H1 (cell line): ENCODE measurements around the gene LSM11. TPM values are rescaled to one million over a fixed set of nuclear protein-coding genes. Genes with fewer than 3 reads are reported as not detected.

Source experiments
- CTCF ChIA-PET: fragments of 300-600 bp; sonication (Branson Sonifier 250); formaldehyde crosslinking; loops from one replicate; lab custom pipeline; 2021; ENCODE audit not compliant: partially characterized antibody; lab: Charles Lee
- POLR2A ChIA-PET: fragments of 300-600 bp; sonication (Branson Sonifier 250); formaldehyde crosslinking; loops from one replicate; lab custom pipeline; 2021; ENCODE audit warnings: inconsistent platforms; ENCODE audit not compliant: partially characterized antibody; lab: Charles Lee
- DNase-seq, 2 experiments: peaks; one replicate each; pipeline versions ENCODE4 v3.0.0 to v3.0.0-alpha.2; 2010 to 2022; ENCODE audit warnings: low spot score in 2 of 2, low read depth in 1 of 2, mixed read lengths in 1 of 2
- FAIRE-seq: peaks from 2 replicates; lab custom pipeline; 2011; peaks lifted over from hg19 to GRCh38; lab: Jason Lieb, UNC
- H2AFZ ChIP-seq: 2 replicates; pipeline ENCODE4 v1.8.1; 2012; ENCODE audit warnings: low read length, inconsistent platforms
- H2AK5ac ChIP-seq: 2 replicates; pipeline ENCODE4 v1.6.1; 2013; ENCODE audit warnings: low read depth, low read length
- H2BK120ac ChIP-seq: replicated peaks from 2 replicates; pipeline ENCODE3; 2013; ENCODE audit warnings: low read depth, low read length, inconsistent platforms
- H2BK12ac ChIP-seq: 2 replicates; pipeline ENCODE4 v1.6.1; 2013; ENCODE audit warnings: low read depth, low read length
- H2BK15ac ChIP-seq: 2 replicates; pipeline ENCODE4 v1.6.1; 2013; ENCODE audit warnings: low read length
- H2BK20ac ChIP-seq: 2 replicates; pipeline ENCODE4 v1.6.1; 2013; ENCODE audit warnings: low read length
- H2BK5ac ChIP-seq: 2 replicates; pipeline ENCODE4 v1.6.1; 2013; ENCODE audit warnings: low read depth, low read length
- H3K14ac ChIP-seq: 2 replicates; pipeline ENCODE4 v1.6.1; 2013; ENCODE audit warnings: inconsistent platforms; ENCODE audit not compliant: insufficient read length
- H3K18ac ChIP-seq: 2 replicates; pipeline ENCODE4 v1.6.1; 2013; ENCODE audit warnings: low read length; ENCODE audit errors: extremely low read depth
- H3K23ac ChIP-seq: 2 replicates; pipeline ENCODE4 v1.6.1; 2013; ENCODE audit warnings: inconsistent platforms; ENCODE audit not compliant: insufficient read length
- H3K23me2 ChIP-seq: 2 replicates; pipeline ENCODE4 v1.6.1; 2013; ENCODE audit warnings: low read depth, low read length
- H3K27ac ChIP-seq: 2 replicates; pipeline ENCODE4 v1.6.1; 2011; ENCODE audit warnings: low read depth, low read length, inconsistent platforms
- H3K27me3 ChIP-seq, 4 experiments: replicated peaks in 1 of 4; 1 replicate in 1 of 4; 2 replicates in 3 of 4; pipeline versions ENCODE4 v1.6.1 to v1.8.1; 2011 to 2013; ENCODE audit warnings: low read length in 3 of 4, mild to moderate bottlenecking in 3 of 4, inconsistent platforms in 2 of 4, mixed read lengths in 2 of 4, moderate library complexity in 1 of 4; ENCODE audit not compliant: control insufficient read depth in 3 of 4, insufficient read depth in 3 of 4; ENCODE audit errors: extremely low read depth in 1 of 4
- H3K36me3 ChIP-seq, 4 experiments: 2 replicates each; pipeline versions ENCODE4 v1.6.1 to v1.8.1; 2011 to 2013; ENCODE audit warnings: mild to moderate bottlenecking in 4 of 4, low read length in 3 of 4, moderate library complexity in 2 of 4, control low read depth in 1 of 4, inconsistent platforms in 1 of 4; ENCODE audit not compliant: insufficient read depth in 4 of 4, control insufficient read depth in 2 of 4
- H3K4ac ChIP-seq: replicated peaks from 2 replicates; pipeline ENCODE3; 2013; ENCODE audit warnings: low read length, low read depth, mixed read lengths, inconsistent platforms; ENCODE audit not compliant: insufficient read length
- H3K4me1 ChIP-seq, 4 experiments: replicated peaks in 1 of 4; 1 replicate in 1 of 4; 2 replicates in 3 of 4; pipeline versions ENCODE4 v1.6.1 to v1.8.1; 2011 to 2013; ENCODE audit warnings: low read length in 3 of 4, inconsistent platforms in 2 of 4, mixed read lengths in 1 of 4; ENCODE audit not compliant: insufficient read depth in 4 of 4, control insufficient read depth in 3 of 4
- H3K4me2 ChIP-seq, 2 experiments: 2 replicates each; pipeline versions ENCODE4 v1.6.1 to v1.8.1; 2011 to 2013; ENCODE audit warnings: low read depth in 2 of 2, low read length in 2 of 2, control low read depth in 1 of 2, inconsistent platforms in 1 of 2, mild to moderate bottlenecking in 1 of 2; ENCODE audit not compliant: insufficient read depth in 1 of 2
- H3K4me3 ChIP-seq, 4 experiments: fragments of 200-600, 300-600 bp in 1 of 4; sonication (generic), shearing (Covaris generic), sonication (Bioruptor Twin) in 1 of 4; 2 replicates each; pipeline versions ENCODE4 v1.5.1 to v1.8.1; 2011 to 2016; ENCODE audit warnings: low read length in 4 of 4, low read depth in 3 of 4, control low read depth in 2 of 4, inconsistent platforms in 2 of 4, mild to moderate bottlenecking in 2 of 4, mixed read lengths in 1 of 4, moderate library complexity in 1 of 4; ENCODE audit not compliant: insufficient read depth in 2 of 4; ENCODE audit errors: extremely low read depth in 1 of 4
- H3K56ac ChIP-seq: replicated peaks from 2 replicates; pipeline ENCODE3; 2013; ENCODE audit warnings: low read depth, mild to moderate bottlenecking, mixed read lengths, low read length, inconsistent platforms; ENCODE audit not compliant: insufficient read length
- H3K79me1 ChIP-seq: 2 replicates; pipeline ENCODE4 v1.6.1; 2013; ENCODE audit warnings: low read depth, low read length, control low read depth
- H3K79me2 ChIP-seq, 2 experiments: 2 replicates each; pipeline versions ENCODE4 v1.6.1 to v1.8.1; 2012 to 2013; ENCODE audit warnings: low read length in 2 of 2, mild to moderate bottlenecking in 2 of 2, inconsistent platforms in 1 of 2; ENCODE audit not compliant: insufficient read depth in 2 of 2, control insufficient read depth in 1 of 2
- H3K9ac ChIP-seq, 4 experiments: replicated peaks in 1 of 4; 1 replicate in 1 of 4; 2 replicates in 3 of 4; pipeline versions ENCODE4 v1.6.1 to v1.8.1; 2011 to 2013; ENCODE audit warnings: low read depth in 3 of 4, low read length in 3 of 4, control low read depth in 2 of 4, mild to moderate bottlenecking in 2 of 4, moderate library complexity in 2 of 4, inconsistent platforms in 1 of 4; ENCODE audit errors: extremely low read depth in 1 of 4
- H3K9me3 ChIP-seq, 2 experiments: 2 replicates each; pipeline versions ENCODE4 v1.6.1 to v1.8.1; 2012 to 2013; ENCODE audit warnings: mild to moderate bottlenecking in 2 of 2, moderate library complexity in 2 of 2, control low read depth in 1 of 2, inconsistent platforms in 1 of 2, low read depth in 1 of 2, low read length in 1 of 2, mixed read lengths in 1 of 2; ENCODE audit not compliant: insufficient read depth in 2 of 2
- H4K20me1 ChIP-seq, 2 experiments: replicated peaks in 1 of 2; 2 replicates each; pipeline versions ENCODE3 to v1.8.1; 2011 to 2013; ENCODE audit warnings: inconsistent platforms in 2 of 2, low read length in 2 of 2, mild to moderate bottlenecking in 1 of 2; ENCODE audit not compliant: insufficient read depth in 2 of 2, control insufficient read depth in 1 of 2
- H4K5ac ChIP-seq: 2 replicates; pipeline ENCODE4 v1.6.1; 2013; ENCODE audit warnings: low read length, low read depth, mixed read lengths, inconsistent platforms; ENCODE audit not compliant: insufficient read length
- H4K8ac ChIP-seq: 2 replicates; pipeline ENCODE4 v1.8.0; 2013; ENCODE audit warnings: mild to moderate bottlenecking, moderate library complexity, low read length, inconsistent platforms; ENCODE audit not compliant: insufficient read depth; ENCODE audit errors: extremely low read depth
- H4K91ac ChIP-seq: replicated peaks from 2 replicates; pipeline ENCODE3; 2013; ENCODE audit warnings: low read length, mixed read lengths, inconsistent platforms; ENCODE audit not compliant: insufficient read length
- BRCA1 ChIP-seq: IDR thresholded peaks from 2 replicates; pipeline ENCODE4 v1.6.1; 2012; ENCODE audit warnings: low read depth, low read length, improper control_type of control experiment
- CBX8 ChIP-seq: fragments of 300-800, 300-1000 bp; sonication (generic); IDR thresholded peaks from 2 replicates; pipeline ENCODE4 v1.7.1; 2016; ENCODE audit warnings: low read depth, low read length, borderline replicate concordance
- CEBPB ChIP-seq: IDR thresholded peaks from 2 replicates; pipeline ENCODE4 v1.6.1; 2012; ENCODE audit warnings: low read depth, low read length
- CREB1 ChIP-seq: IDR thresholded peaks from 2 replicates; pipeline ENCODE4 v1.6.1; 2012; ENCODE audit warnings: inconsistent platforms
- FOSL1 ChIP-seq: IDR thresholded peaks from 2 replicates; pipeline ENCODE4 v1.6.1; 2011; ENCODE audit warnings: mild to moderate bottlenecking, low read depth, low read length, moderate library complexity; ENCODE audit not compliant: insufficient read depth
- RAD21 ChIP-seq, 2 experiments: IDR thresholded peaks in 1 of 2; conservative IDR thresholded peaks in 1 of 2; 2 replicates each; pipeline ENCODE4 v1.6.1; 2011; ENCODE audit warnings: low read depth in 2 of 2, low read length in 2 of 2, improper control_type of control experiment in 1 of 2, inconsistent platforms in 1 of 2, mild to moderate bottlenecking in 1 of 2, moderate library complexity in 1 of 2
- RNF2 ChIP-seq: fragments of 200-900, 300-1000 bp; sonication (generic); IDR thresholded peaks from 2 replicates; pipeline ENCODE4 v1.7.1; 2016; ENCODE audit warnings: borderline replicate concordance, low read depth, mild to moderate bottlenecking, antibody characterized with exemption, low read length; ENCODE audit not compliant: poor library complexity, severe bottlenecking; ENCODE audit errors: missing control alignments
- SUZ12 ChIP-seq: fragments of 200-600 bp; sonication (generic); IDR thresholded peaks from 2 replicates; pipeline ENCODE4 v1.6.1; 2012; ENCODE audit warnings: mild to moderate bottlenecking, inconsistent platforms, low read length, moderate library complexity, mixed read lengths
- TEAD4 ChIP-seq: IDR thresholded peaks from 2 replicates; pipeline ENCODE4 v1.6.1; 2012; ENCODE audit warnings: low read depth, low read length, inconsistent platforms, mixed read lengths
- YY1 ChIP-seq: IDR thresholded peaks from 2 replicates; pipeline ENCODE4 v1.6.1; 2011; ENCODE audit warnings: low read depth, mild to moderate bottlenecking, low read length
- WGBS, 2 experiments: shearing (Covaris generic) in 1 of 2; methylation state at CpG; one replicate each; pipeline versions ENCODE4 v1.1.6 to v1.1.7; 2013 to 2015; ENCODE audit warnings: low lambda C conversion rate in 2 of 2, mixed read lengths in 2 of 2, inconsistent platforms in 1 of 2, low coverage in 1 of 2, missing lambda C conversion rate in 1 of 2; ENCODE audit not compliant: insufficient replicate concordance in 2 of 2, insufficient coverage in 1 of 2, insufficient read length in 1 of 2; ENCODE audit errors: extremely low coverage in 1 of 2, missing lambda C conversion rate in 1 of 2; 5-methylcytosine and 5-hydroxymethylcytosine counted together
- polyA plus RNA-seq, 7 experiments: library from polyadenylated mRNA; depleted of rRNA in 3 of 7; stranded (reverse) in 5 of 7; unstranded in 2 of 7; fragments of >200 nt in 5 of 7; fragments of 200-250 nt in 2 of 7; gene quantifications; 1 replicate in 5 of 7; 2 replicates in 1 of 7; 4 replicates in 1 of 7; pipeline versions ENCODE4 v1.2.1 to v1.2.3, GENCODE V29; 2011 to 2013; ENCODE audit warnings: missing spikeins in 2 of 7, mixed read lengths in 2 of 7
- total RNA-seq: library from RNA; stranded (reverse); fragmentation: NEBNext Ultra II Directional; extraction: Animal tissue kit (Norgen Biotek cat#: 25700); gene quantifications from 2 replicates; pipeline ENCODE4 v1.2.1, GENCODE V29; 2021
- TF ChIP-seq, protein P1 (sequence below), 3 experiments: IDR thresholded peaks; 1 replicate in 2 of 3; 2 replicates in 1 of 3; pipeline versions ENCODE4 v1.5.1 to v1.6.1; 2011; ENCODE audit warnings: low read length in 3 of 3, mild to moderate bottlenecking in 3 of 3, inconsistent platforms in 2 of 3, low read depth in 1 of 3, moderate library complexity in 1 of 3; ENCODE audit not compliant: insufficient read depth in 1 of 3; ENCODE audit errors: control extremely low read depth in 1 of 3

Gene LSM11
- total and polyA plus RNA-seq, 2 of the 8 experiments (the other 6 are each of a cell fraction or from before 2014, with no cell fraction given), result 1.8 to 3.9 TPM

- WGBS, 2 experiments, result 90% methylated on average over 1 of the region's 1 CpG; no CpG with 5 or more reads in 1 of the 2 experiments
- no peak overlapping the region for H3K4me3 ChIP-seq
- TF ChIP-seq FOSL1 (no peak), RAD21 (IDR thresholded peaks at IDR 0.05 in 1 of 2, conservative IDR thresholded peaks at IDR 0.05 in 1 of 2; ENCODE audit: low read depth in 2 of 2, low read length in 2 of 2) (no peak), SUZ12 (no peak), BRCA1 (no peak), YY1 (no peak), TEAD4 (no peak), RNF2 (no peak), CBX8 (no peak), CREB1 (no peak), CEBPB (no peak)
- TF ChIP-seq, protein P1, sequence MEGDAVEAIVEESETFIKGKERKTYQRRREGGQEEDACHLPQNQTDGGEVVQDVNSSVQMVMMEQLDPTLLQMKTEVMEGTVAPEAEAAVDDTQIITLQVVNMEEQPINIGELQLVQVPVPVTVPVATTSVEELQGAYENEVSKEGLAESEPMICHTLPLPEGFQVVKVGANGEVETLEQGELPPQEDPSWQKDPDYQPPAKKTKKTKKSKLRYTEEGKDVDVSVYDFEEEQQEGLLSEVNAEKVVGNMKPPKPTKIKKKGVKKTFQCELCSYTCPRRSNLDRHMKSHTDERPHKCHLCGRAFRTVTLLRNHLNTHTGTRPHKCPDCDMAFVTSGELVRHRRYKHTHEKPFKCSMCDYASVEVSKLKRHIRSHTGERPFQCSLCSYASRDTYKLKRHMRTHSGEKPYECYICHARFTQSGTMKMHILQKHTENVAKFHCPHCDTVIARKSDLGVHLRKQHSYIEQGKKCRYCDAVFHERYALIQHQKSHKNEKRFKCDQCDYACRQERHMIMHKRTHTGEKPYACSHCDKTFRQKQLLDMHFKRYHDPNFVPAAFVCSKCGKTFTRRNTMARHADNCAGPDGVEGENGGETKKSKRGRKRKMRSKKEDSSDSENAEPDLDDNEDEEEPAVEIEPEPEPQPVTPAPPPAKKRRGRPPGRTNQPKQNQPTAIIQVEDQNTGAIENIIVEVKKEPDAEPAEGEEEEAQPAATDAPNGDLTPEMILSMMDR (IDR thresholded peaks at IDR 0.05; ENCODE audit: control extremely low read depth in 1 of 3, insufficient read depth in 1 of 3, low read depth in 1 of 3, low read length in 3 of 3), result no peak
Measured at GRCh38 chr5:157750320-157750719, 6.8 kb downstream of the LSM11 start.

More at GRCh38 chr5:157750320-157750719, 6.8 kb downstream of the LSM11 start:
- Histone ChIP-seq H3K36me3 (no peaks in the 10 kb centered on the region), H3K18ac (no peak overlapping the region), H3K9me3 (no peaks in the 10 kb centered on the region), H2AFZ (no peak overlapping the region), H2BK20ac (no peak overlapping the region), H4K91ac (no peak overlapping the region), H4K5ac (no peak overlapping the region), H3K27ac (no peak overlapping the region), H3K23me2 (no peaks in the 10 kb centered on the region), H3K4ac (no peak overlapping the region), H3K79me2 (no peaks in the 10 kb centered on the region), H3K79me1 (no peaks in the 10 kb centered on the region), H4K20me1 (no peaks in the 10 kb centered on the region), H2BK12ac (no peak overlapping the region), H4K8ac (no peak overlapping the region), H3K4me2 (no peak overlapping the region), H3K56ac (no peak overlapping the region), H3K27me3 (peaks cover 0 to 1% (median 0%) of the 10 kb centered on the region in 4 experiments; a peak in 1 of 7 replicates), H2AK5ac (no peak overlapping the region), H2BK5ac (no peak overlapping the region), H2BK15ac (no peak overlapping the region), H3K4me1 (no peaks in the 10 kb centered on the region), H3K9ac (no peak overlapping the region), H3K23ac (no peak overlapping the region), H3K14ac (no peak overlapping the region), H2BK120ac (no peak overlapping the region)
- POLR2A ChIA-PET, result no interaction called here
- FAIRE-seq, result no peak
- CTCF ChIA-PET, result interaction anchor here (0.7 to 1.1 kb wide), 4 partner anchors 9 to 12 kb away, joined by 3 to 6 read pairs (median 4); no protein-coding TSS in a partner anchor
- DNase-seq, result no peak
